T-helper 2 cell treated with Interferon-gamma antibody and Interleukin-4, amounts not matched to agents 5 μg/mL and 100 μg/mL, for 36 hours (primary cell): ENCODE results near the gene MAP4K1.
A peak's percentile ranks its signal among the peaks of the same experiment; 100 is the strongest.

Experiments used
- DNase-seq: peaks from one replicate; pipeline ENCODE4 v3.0.0; 2021; ENCODE audit warnings: low spot score
- H3K27ac Mint-ChIP-seq: one replicate; pipeline ENCODE4 v1.8.0; 2021; ENCODE audit warnings: mild to moderate bottlenecking, mixed read lengths
- H3K27me3 Mint-ChIP-seq: one replicate; pipeline ENCODE4 v1.8.0; 2021; ENCODE audit warnings: low read depth, mixed read lengths
- H3K36me3 Mint-ChIP-seq: one replicate; pipeline ENCODE4 v1.8.0; 2021; ENCODE audit warnings: low read depth, mixed read lengths
- H3K4me1 Mint-ChIP-seq: one replicate; pipeline ENCODE4 v1.8.0; 2021; ENCODE audit warnings: low read depth, mixed read lengths
- H3K4me3 Mint-ChIP-seq: one replicate; pipeline ENCODE4 v1.8.0; 2022; ENCODE audit warnings: mild to moderate bottlenecking, moderate library complexity, mixed read lengths
- H3K9me3 Mint-ChIP-seq: one replicate; pipeline ENCODE4 v1.8.0; 2021; ENCODE audit warnings: mixed read lengths

The MAP4K1 gene

DNA sequence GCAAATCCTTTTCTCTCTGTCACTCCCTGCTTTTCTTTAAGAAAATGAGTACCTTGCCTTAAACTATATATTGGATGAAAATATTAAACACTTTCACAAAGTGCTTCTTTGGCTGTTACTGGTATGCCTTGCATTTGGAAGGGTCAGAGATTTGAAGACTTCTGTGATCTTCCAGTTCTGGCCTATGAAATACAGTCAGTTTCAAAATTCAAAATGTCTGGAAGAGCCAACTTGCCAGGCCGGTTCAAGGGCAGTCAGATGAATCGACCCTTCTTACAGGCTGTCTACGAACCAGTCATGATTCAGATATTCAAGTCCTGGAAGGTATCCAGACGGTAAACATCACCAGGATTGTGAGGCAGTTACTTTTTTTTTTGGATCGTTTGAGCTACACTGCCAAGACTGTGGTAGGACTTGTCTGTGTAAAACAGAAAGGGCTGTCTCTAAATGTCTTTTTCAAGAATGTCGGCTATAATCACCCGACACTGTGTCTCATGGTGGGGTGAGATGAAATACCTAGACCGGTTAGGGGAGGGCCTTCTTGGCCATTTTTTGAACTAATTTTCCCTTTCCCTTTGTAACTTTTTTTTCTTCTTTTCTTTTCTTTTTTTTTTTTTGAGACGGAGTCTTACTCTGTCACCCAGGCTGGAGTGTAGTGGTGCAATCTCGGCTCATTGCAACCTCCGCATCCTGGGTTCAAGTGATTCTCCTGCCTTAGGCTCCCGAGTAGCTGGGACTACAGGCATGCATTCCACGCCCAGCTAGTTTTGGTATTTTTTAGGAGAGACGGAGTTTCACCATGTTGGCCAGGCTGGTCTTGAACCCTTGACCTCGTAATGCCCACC lies 40.9 kb upstream of the MAP4K1 start:
- no peaks in the 10 kb centered on the region for H3K27me3 Mint-ChIP-seq
- H3K9me3 Mint-ChIP-seq, result no peaks in the 10 kb centered on the region
- H3K4me1 Mint-ChIP-seq, result peaks cover 55% of the 10 kb centered on the region
- H3K4me3 Mint-ChIP-seq, result no peak overlapping the region
- peaks cover 36% of the 10 kb centered on the region for H3K36me3 Mint-ChIP-seq
- DNase-seq, result no peak
- no peak overlapping the region for H3K27ac Mint-ChIP-seq

DNA sequence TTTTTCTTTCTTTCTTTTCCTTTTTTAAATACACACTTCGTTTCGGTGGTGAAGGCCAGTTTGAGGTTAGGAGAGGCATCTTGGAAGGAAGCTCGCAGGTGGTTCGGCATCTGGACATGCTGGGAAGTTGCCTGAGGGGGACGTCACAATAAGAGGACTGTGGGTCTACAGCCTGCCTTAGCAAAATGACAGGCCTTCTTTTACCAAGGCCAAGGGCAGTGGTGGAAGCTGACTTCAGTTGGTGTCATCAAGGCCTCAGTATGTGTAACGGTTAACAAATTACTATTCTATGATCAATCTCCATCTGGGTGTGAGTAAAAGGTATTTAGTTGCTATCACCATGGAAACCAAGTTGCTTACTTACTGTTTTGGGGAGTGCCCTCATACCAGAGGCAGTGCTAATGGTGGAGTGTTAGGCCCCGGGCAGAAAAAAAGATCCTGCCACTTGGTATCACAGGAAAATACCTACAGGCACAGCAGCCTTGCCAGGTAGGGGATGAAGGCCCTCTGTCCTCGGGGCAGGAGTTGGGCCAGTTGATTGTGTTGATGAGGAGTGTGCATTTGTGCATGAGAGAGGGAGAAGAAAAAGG lies 40.0 kb upstream of the MAP4K1 start:
- H3K4me1 Mint-ChIP-seq, result peaks cover 58% of the 10 kb centered on the region
- no peaks in the 10 kb centered on the region for H3K27me3 Mint-ChIP-seq
- peak overlapping the region; percentile 35 for H3K4me3 Mint-ChIP-seq
- peaks cover 38% of the 10 kb centered on the region for H3K36me3 Mint-ChIP-seq
- no peaks in the 10 kb centered on the region for H3K9me3 Mint-ChIP-seq
- H3K27ac Mint-ChIP-seq, result peak overlapping the region; percentile 41
- DNase-seq, result no peak

- Mint-ChIP-seq H3K27me3 (no peaks in the 10 kb centered on the region), H3K27ac (peak overlapping the region; percentile 88), H3K4me3 (peak overlapping the region; percentile 74), H3K9me3 (no peaks in the 10 kb centered on the region), H3K36me3 (peaks cover 45% of the 10 kb centered on the region), H3K4me1 (peaks cover 67% of the 10 kb centered on the region)
- DNase-seq, result peak; percentile 41
Measured at GRCh38 chr19:38656171-38656981, 38.6 kb upstream of the MAP4K1 start.

DNA sequence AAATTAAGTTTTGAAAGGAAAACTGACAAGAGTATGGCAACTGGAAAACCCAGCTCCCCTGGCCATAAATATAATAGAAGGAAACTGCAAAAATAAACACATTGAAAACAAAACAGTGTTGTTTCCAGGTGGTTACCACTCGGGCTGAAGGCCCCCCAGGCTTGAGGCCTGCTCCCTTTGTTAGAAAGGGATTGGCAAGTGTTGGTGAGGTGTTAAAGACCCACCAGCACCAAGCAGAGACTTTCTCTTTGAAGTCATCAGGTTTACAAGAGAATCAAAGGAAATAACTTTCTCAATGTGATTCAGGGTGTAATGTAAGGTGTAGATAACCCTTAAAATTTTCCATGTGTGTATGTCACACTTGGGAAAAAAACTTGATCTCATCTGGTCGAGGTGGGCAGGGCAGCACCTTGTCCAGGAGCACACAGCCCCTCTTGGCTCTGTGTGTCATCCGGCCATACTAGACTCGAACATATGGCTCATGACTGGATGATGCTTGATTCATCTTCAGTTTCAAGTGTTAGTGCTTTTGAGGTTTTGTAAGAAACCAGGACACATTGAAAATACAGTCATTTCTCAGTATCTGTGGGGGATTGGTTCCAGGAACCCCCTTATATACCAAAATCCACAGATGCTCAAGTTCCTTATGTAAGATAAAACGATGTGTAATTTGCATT lies 37.5 kb upstream of the MAP4K1 start:
- peak overlapping the region; percentile 74 for H3K4me3 Mint-ChIP-seq
- peaks cover 40% of the 10 kb centered on the region for H3K36me3 Mint-ChIP-seq

GRCh38 chr19:38654628-38655055 lies 36.9 kb upstream of the MAP4K1 start:
- H3K36me3 Mint-ChIP-seq, result peaks cover 43% of the 10 kb centered on the region
- H3K27me3 Mint-ChIP-seq, result no peaks in the 10 kb centered on the region
- H3K4me3 Mint-ChIP-seq, result peak overlapping the region; percentile 74

More for the DNA sequence above, 37.5 kb upstream of the MAP4K1 start:
- DNase-seq, result peak; percentile 59
- Mint-ChIP-seq H3K9me3 (no peaks in the 10 kb centered on the region), H3K4me1 (peaks cover 73% of the 10 kb centered on the region), H3K27me3 (no peaks in the 10 kb centered on the region), H3K27ac (peak overlapping the region; percentile 88)

DNA sequence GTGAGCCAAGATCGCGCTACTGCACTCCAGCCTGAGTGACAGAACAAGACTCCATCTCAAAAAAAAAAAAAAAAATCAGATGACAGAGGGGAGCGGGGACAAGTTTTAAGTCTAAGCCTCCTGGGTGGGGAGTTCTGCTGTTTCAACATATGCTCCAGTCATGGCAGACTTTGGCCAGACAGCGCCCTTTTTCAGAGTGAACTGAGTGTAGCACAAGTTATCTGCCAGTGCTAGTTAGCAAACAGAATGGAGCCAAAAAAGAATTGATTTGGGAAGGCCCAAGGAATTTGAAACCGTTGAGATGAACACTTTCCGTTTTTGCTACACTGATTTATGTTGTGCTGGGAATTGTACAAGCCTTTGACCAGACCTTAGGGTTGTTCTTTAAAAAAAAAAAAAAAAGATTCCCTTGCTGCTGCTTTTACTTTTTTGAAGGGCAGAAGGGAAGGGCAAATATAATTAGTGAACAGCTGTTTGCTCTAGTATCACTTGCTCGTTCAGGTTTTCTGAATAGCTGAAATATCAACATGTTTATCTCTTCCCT lies 35.3 kb upstream of the MAP4K1 start:
- Mint-ChIP-seq H3K4me3 (no peak overlapping the region), H3K9me3 (no peaks in the 10 kb centered on the region), H3K27me3 (no peaks in the 10 kb centered on the region), H3K4me1 (peaks cover 73% of the 10 kb centered on the region), H3K27ac (no peak overlapping the region), H3K36me3 (peaks cover 53% of the 10 kb centered on the region)
- no peak for DNase-seq

More at GRCh38 chr19:38654628-38655055, 36.9 kb upstream of the MAP4K1 start:
- Mint-ChIP-seq H3K4me1 (peaks cover 76% of the 10 kb centered on the region), H3K9me3 (no peaks in the 10 kb centered on the region), H3K27ac (peak overlapping the region; percentile 2)
- DNase-seq, result no peak

DNA sequence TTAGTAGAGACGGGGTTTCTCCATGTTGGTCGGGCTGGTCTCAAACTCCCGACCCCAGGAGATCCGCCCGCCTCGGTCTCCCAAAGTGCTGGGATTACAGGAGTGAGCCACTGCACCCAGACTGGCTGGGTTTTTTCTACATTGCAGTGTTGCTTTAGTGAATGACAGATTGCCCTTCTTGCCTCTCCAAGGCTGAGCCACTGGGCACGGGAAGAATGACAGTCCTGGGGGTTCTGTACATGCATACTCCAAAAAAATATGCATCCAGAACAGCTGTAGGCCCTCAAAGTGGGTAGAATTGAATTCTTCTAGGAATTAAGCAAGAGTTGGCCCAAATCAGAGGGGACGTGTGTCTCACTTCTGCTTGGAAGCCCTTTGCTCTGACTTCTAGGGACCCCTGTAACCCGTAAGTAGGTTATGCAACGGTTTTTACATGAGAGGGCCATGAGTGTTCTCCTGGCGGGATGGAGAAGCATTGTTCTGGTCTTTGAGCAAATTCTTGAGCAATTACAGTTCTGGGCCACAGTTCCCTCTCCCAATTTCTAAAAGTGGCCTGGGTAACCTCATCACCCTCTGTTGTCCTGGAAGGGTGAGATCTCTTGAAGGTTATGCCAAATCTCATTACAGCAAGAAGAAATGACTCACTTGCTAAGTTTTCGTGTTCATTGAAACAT lies 33.3 kb upstream of the MAP4K1 start:
- H3K4me3 Mint-ChIP-seq, result no peak overlapping the region
- no peaks in the 10 kb centered on the region for H3K9me3 Mint-ChIP-seq
- no peaks in the 10 kb centered on the region for H3K27me3 Mint-ChIP-seq
- peaks cover 57% of the 10 kb centered on the region for H3K4me1 Mint-ChIP-seq
- DNase-seq, result no peak
- H3K36me3 Mint-ChIP-seq, result peaks cover 44% of the 10 kb centered on the region
- H3K27ac Mint-ChIP-seq, result no peak overlapping the region

DNA sequence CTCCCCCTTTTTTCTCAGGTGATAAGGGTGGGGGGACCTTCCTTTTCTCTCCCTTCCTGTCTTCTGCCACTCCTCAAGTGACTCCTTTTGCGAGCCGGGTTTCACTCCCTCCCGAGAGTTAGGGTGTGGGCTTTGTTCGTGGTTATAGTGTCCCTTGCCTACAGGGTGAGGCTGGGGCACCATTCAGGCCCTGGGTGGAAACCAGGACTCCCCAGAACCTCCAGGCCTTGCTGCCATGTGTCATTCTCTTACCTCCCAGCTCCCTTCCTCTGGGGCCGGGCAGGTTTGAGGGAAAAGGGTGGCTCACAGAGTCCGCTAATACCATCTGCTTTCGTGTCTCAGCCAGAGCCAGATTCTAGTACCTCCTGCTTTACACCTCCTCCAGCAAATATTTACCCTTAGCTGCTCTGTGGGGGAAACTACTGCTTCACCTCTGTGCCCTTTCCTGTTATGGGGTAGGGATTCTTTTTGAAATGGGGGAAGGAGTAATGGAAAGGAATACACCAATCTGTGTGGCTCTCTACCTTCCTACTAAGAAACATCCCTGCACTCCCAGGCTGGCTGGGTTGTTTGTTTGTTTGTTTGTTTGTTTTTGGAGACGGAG lies 32.5 kb upstream of the MAP4K1 start:
- H3K4me3 Mint-ChIP-seq, result peak overlapping the region; percentile 99
- H3K27ac Mint-ChIP-seq, result peak overlapping the region; percentile 52
- H3K9me3 Mint-ChIP-seq, result no peaks in the 10 kb centered on the region
- peaks cover 40% of the 10 kb centered on the region for H3K36me3 Mint-ChIP-seq
- no peak for DNase-seq
- H3K4me1 Mint-ChIP-seq, result peaks cover 49% of the 10 kb centered on the region
- H3K27me3 Mint-ChIP-seq, result no peaks in the 10 kb centered on the region

GRCh38 chr19:38649305-38650171 lies 31.8 kb upstream of the MAP4K1 start:
- peaks cover 38% of the 10 kb centered on the region for H3K36me3 Mint-ChIP-seq
- no peaks in the 10 kb centered on the region for H3K27me3 Mint-ChIP-seq
- no peak for DNase-seq
- H3K9me3 Mint-ChIP-seq, result no peaks in the 10 kb centered on the region
- H3K4me3 Mint-ChIP-seq, result peak overlapping the region; percentile 99
- H3K27ac Mint-ChIP-seq, result peak overlapping the region; percentile 62
- H3K4me1 Mint-ChIP-seq, result peaks cover 42% of the 10 kb centered on the region

DNA sequence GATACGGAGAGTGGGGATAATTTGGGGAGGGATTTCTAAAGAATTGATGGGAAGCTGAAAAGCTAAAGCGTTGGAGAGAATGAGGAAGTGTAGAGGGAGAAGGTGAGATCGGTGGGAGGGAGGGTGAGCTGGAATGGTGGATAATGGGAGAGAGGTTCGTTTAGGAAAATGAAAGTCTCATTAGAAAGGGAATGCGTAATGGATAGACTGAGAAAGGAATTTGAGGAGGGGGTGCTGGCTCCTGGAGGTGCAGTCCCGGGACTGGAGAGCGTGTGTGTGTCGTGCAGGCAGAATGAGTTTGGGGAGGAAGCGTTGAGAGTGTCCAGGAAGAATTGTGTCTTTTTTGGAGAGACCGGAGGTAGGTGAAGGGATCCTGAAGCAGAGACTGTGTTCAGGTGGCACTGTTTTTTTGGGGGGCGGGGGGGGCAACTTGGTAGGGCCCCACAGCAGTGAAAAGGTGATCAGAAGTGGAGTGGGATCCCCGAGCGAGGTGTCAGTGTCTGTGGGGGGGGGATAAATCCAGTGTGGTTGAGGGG lies 31.1 kb upstream of the MAP4K1 start:
- Mint-ChIP-seq H3K4me3 (peak overlapping the region; percentile 99), H3K27me3 (no peaks in the 10 kb centered on the region), H3K9me3 (no peaks in the 10 kb centered on the region), H3K4me1 (peaks cover 39% of the 10 kb centered on the region), H3K27ac (peak overlapping the region; percentile 62), H3K36me3 (peaks cover 34% of the 10 kb centered on the region)
- DNase-seq, result no peak

DNA sequence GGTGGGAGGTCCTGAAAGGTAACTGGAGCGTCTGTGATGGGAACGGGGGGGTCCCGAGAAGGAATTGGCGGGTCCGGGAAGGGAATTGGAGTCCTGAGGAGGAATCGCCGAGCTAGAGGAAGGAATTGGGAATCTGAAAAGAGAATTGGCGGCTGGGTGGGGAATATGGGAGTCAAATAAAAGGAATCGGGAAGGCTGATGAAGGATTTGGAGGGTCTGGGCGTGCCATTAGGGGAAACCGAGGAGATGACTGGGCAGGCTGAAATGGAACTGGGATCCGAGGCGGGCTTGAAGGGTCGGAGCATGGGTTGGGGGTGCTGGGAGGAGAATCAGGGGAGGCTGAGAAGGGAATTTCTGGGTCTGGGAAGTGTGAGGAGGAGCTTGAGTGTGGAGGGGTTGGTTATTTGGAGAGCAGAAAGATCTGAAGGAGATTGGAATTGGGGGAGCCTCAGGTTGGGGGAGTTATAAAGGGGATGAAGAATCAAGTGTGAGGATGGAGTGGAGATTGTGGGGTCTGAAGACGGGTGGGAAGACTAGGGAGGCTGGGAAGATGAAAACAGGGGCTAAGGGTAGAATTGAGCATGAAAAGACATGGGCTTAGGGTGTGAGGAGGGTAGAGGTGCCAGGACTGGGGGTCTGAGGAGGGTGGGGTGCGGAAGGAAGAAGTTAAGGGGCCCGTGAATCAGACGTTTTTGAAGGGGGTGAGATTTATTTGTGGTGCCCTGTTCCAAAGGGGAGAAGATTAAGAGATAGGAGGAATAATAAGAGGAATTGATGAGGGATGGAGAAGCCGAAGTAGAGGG lies 30.4 kb upstream of the MAP4K1 start:
- Mint-ChIP-seq H3K4me3 (peak overlapping the region; percentile 99), H3K4me1 (peaks cover 34% of the 10 kb centered on the region), H3K27ac (peak overlapping the region; percentile 62), H3K36me3 (peaks cover 29% of the 10 kb centered on the region), H3K27me3 (no peaks in the 10 kb centered on the region), H3K9me3 (no peaks in the 10 kb centered on the region)
- no peak for DNase-seq
